Heart left ventricle (tissue), 16 donors: ENCODE data around the gene NRIP2. TPM values are rescaled to one million over a fixed set of nuclear protein-coding genes. Genes with fewer than 3 reads are reported as not detected.

ENCODE experiments used
- ATAC-seq, 4 donors: fragments of 200-7000 bp; cut with Tn5 transposase; one replicate each; pipeline ENCODE4 v1.9.1; 2020 to 2022; ENCODE audit warnings: moderate library complexity in 4 of 4, mild to moderate bottlenecking in 3 of 4, moderate number of reproducible peaks in 1 of 4
- DNase-seq, 5 donors: peaks; one replicate each; pipeline ENCODE4 v3.0.0-alpha.2; 2020
- H3K27ac ChIP-seq, 12 donors: fragments of 200-600 bp; sonication (generic) in 4 of 12; one replicate each; pipeline versions ENCODE4 v1.5.0 to v1.8.0; 2016 to 2022; ENCODE audit warnings: mild to moderate bottlenecking in 2 of 12
- H3K27me3 ChIP-seq, 9 donors: fragments of 200-600 bp; sonication (generic) in 2 of 9; one replicate each; pipeline versions ENCODE4 v1.5.1 to v1.8.0; 2016 to 2022; ENCODE audit warnings: mild to moderate bottlenecking in 3 of 9
- H3K36me3 ChIP-seq, 9 donors: fragments of 200-600 bp; sonication (generic) in 2 of 9; one replicate each; pipeline versions ENCODE4 v1.5.0 to v1.8.0; 2018 to 2022; ENCODE audit warnings: mild to moderate bottlenecking in 2 of 9
- H3K4me1 ChIP-seq, 12 donors: fragments of 200-600 bp; sonication (generic) in 4 of 12; one replicate each; pipeline versions ENCODE4 v1.5.0 to v1.8.0; 2016 to 2022; ENCODE audit warnings: mild to moderate bottlenecking in 3 of 12
- H3K4me3 ChIP-seq, 12 donors: fragments of 200-600 bp; sonication (generic) in 4 of 12; one replicate each; pipeline versions ENCODE4 v1.5.0 to v1.8.0; 2017 to 2022; ENCODE audit warnings: mild to moderate bottlenecking in 9 of 12, moderate library complexity in 4 of 12
- H3K9me3 ChIP-seq, 12 donors: fragments of 200-600 bp; sonication (generic) in 4 of 12; one replicate each; pipeline versions ENCODE4 v1.5.0 to v1.8.0; 2016 to 2022; ENCODE audit warnings: mild to moderate bottlenecking in 1 of 12
- POLR2A ChIP-seq, 2 donors: fragments of 450-650 bp; IDR thresholded peaks; one replicate each; pipeline ENCODE4 v1.6.1; 2017; ENCODE audit warnings: antibody characterized with exemption in 2 of 2, mild to moderate bottlenecking in 2 of 2, moderate library complexity in 2 of 2
- WGBS, 4 donors: extraction: QIAGEN DNeasy Blood & Tissue Kit in 2 of 4; methylation state at CpG; one replicate each; pipeline versions ENCODE4 v1.1.5 to v1.1.7; 2013 to 2018; 5-methylcytosine and 5-hydroxymethylcytosine counted together
- intact Hi-C, 10 donors: fragments of 100-400 bp; cut with DNase I; formaldehyde crosslinking; loops; one replicate each; pipeline versions ENCODE4 v1.11.1 to v1.14.2; 2022
- polyA plus RNA-seq, 2 donors: library from polyadenylated mRNA; stranded (reverse); fragments of 200-250 nt; gene quantifications; one replicate each; pipeline ENCODE4 v1.2.3, GENCODE V29; 2013
- total RNA-seq, 9 donors: library from RNA; depleted of rRNA in 2 of 9; stranded (reverse); fragments of >200 nt in 2 of 9; fragmentation: NEBNext Ultra II Directional in 3 of 9; extraction: Animal tissue kit (Norgen Biotek cat#: 25700) in 3 of 9; gene quantifications; one replicate each; pipeline versions ENCODE4 v1.1.0 to v1.2.4, GENCODE V29; 2016 to 2023
- TF ChIP-seq, protein P1 (sequence below), 12 donors: fragments of 200-600 bp; sonication (generic) in 4 of 12; IDR thresholded peaks; one replicate each; pipeline versions ENCODE4 v1.5.0 to v1.8.0; 2018 to 2022; ENCODE audit warnings: antibody characterized with exemption in 12 of 12, mild to moderate bottlenecking in 5 of 12
- donor health status: ischemic (EF 13 %, LVEDD 7.1; RV severe dilation, severe dysfunction).
- donor health status: healthy with polysubstance abuse.
- donor health status: DM: no; HTN: yes; CAD: no.
- donor health status: DM: no; HTN: no; CAD: no.
- donor health status: ischemic (EF 25% LVEDD 6.9; RV normal size, moderate dysfunction).
- donor health status: ischemic (EF 25% LVEDD 5.7; RV mildly dilated, moderate dysfunction).
- donor health status: healthy.
- donor health status: DM: yes; HTN: yes; CAD: no.
- donor health status: ischemic (EF 35%, LVEDD 5.7; RV mildly dilated, moderate dysfunction).
- donor health status: nonischemic (EF 11% LVEDD 7.7; RV severe dilation, severe dysfunction).
- donor health status: DM: yes; HTN: yes; CAD: no.
- donor health status: PGD.
- donor health status: ischemic (EF 29% LVEDD 5.4; RV normal size, mild dysfunction).
- donor health status: nonischemic (EF 23%, LVEDD 6.1; RV moderate dilation, normal function).

The NRIP2 gene
- total and polyA plus RNA-seq, 11 donors: 1.9 to 3.1 (median 2.1) TPM

DNA sequence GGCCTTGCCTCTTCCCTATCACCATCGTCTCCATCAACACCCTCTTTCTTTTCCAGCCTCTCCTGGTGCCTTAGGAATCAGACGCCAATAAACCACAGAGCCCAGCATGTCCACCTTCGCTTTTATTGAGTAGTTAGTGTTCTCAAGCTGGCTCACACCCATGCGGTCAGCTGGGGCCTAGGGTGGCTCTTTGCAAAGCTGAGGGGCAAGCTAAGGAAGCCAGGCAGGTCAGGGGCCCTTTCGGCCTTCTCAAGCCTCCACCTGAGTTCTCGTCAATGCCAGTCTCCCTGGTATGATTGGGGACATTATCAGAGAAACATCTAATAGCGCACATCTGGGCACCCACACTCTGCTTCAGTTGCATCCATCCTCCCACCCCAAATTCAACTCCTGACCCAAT is 22.7 kb upstream of the NRIP2 start:
- Histone ChIP-seq H3K9me3 (no peaks in the 10 kb centered on the region), H3K27ac (no peak overlapping the region), H3K27me3 (no peaks in the 10 kb centered on the region), H3K36me3 (peaks cover 0 to 20% (median 0%) of the 10 kb centered on the region in 9 donors), H3K4me1 (peaks cover 0 to 3% (median 0%) of the 10 kb centered on the region in 12 donors), H3K4me3 (no peak overlapping the region)
- WGBS, 4 donors: 95 to 96% (median 95%) methylated on average over 7 of the region's 7 CpGs
- intact Hi-C loops: loop anchor here in 9 of 10 donors (5.0 to 10.0 kb wide), 4 partner anchors 85 to 177 kb away; no protein-coding TSS in a partner anchor
- DNase-seq: no peak
- TF ChIP-seq, protein P1, sequence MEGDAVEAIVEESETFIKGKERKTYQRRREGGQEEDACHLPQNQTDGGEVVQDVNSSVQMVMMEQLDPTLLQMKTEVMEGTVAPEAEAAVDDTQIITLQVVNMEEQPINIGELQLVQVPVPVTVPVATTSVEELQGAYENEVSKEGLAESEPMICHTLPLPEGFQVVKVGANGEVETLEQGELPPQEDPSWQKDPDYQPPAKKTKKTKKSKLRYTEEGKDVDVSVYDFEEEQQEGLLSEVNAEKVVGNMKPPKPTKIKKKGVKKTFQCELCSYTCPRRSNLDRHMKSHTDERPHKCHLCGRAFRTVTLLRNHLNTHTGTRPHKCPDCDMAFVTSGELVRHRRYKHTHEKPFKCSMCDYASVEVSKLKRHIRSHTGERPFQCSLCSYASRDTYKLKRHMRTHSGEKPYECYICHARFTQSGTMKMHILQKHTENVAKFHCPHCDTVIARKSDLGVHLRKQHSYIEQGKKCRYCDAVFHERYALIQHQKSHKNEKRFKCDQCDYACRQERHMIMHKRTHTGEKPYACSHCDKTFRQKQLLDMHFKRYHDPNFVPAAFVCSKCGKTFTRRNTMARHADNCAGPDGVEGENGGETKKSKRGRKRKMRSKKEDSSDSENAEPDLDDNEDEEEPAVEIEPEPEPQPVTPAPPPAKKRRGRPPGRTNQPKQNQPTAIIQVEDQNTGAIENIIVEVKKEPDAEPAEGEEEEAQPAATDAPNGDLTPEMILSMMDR (IDR thresholded peaks at IDR 0.05): no peak
- TF ChIP-seq POLR2A (IDR thresholded peaks at IDR 0.05): no peak
- ATAC-seq: no peak

DNA sequence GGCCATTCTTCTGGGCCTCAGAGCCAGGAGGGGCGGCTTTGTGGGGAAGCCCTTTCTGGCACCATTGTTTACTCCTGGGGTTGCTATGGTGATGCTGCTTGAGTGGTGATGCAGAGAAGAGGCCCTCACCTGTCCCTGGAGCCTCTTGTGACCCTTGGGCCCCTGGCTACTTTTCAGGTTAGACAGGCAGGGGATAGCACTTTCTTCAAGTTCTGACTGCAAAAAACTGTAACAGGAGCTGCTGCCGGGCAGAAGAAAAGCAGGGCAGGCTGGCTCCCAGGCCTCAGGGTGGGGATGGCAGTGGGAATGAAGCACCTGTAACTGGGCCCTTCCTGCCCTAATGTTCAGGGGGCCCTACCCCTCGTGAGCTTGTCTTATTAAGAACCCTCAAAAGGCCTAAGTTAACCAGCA is 22.2 kb upstream of the NRIP2 start, which contains the start of gene TEX52:
Gene TEX52, minus strand, starts transcription at position 19 of the 411 bp plus-strand sequence. Its CDS starts 13 bp downstream, at position 6.
- Histone ChIP-seq H3K4me1 (peaks cover 0 to 3% (median 0%) of the 10 kb centered on the region in 12 donors), H3K4me3 (no peak within 1 kb of the TSS), H3K36me3 (peaks cover 0 to 20% (median 0%) of the 10 kb centered on the region in 9 donors), H3K27ac (no peak within 1 kb of the TSS), H3K9me3 (no peaks in the 10 kb centered on the region), H3K27me3 (no peaks in the 10 kb centered on the region)
- ATAC-seq (no peak), DNase-seq (no peak)
- WGBS, 4 donors: 82 to 100% (median 94%) methylated on average over 2 to 3 of the region's 3 CpGs
- intact Hi-C loops: loop anchor here in 9 of 10 donors (5.0 to 10.0 kb wide), 4 partner anchors 85 to 178 kb away; no protein-coding TSS in a partner anchor
- TF ChIP-seq POLR2A (IDR thresholded peaks at IDR 0.05): no peak
- TF ChIP-seq, protein P1 (IDR thresholded peaks at IDR 0.05): no peak

DNA sequence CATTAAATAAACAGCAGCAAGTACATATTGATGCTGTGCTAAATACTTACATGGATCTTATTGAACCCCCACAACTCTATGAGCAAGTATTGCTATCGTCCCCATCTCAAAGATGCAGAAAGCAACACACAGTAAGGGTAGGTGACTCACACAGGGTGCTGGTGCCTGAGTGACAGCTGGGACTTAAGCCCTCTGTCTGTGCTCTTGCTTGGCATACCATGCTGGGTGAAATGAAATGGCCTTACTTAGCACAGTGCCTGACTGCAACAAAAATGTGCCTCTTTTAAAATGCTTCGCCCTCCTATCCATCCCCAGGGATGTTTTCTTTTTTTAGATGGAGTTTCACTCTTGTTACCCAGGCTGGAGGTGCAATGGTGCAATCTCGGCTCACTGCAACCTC is 21.2 kb upstream of the NRIP2 start:
- no peak overlapping the region for H3K27ac ChIP-seq
- H3K9me3 ChIP-seq: no peaks in the 10 kb centered on the region
- ATAC-seq (no peak), DNase-seq (no peak)
- TF ChIP-seq POLR2A (IDR thresholded peaks at IDR 0.05): no peak
- TF ChIP-seq, protein P1 (IDR thresholded peaks at IDR 0.05): no peak
- no peaks in the 10 kb centered on the region for H3K27me3 ChIP-seq
- 87 to 94% (median 91%) methylated on average over 3 of the region's 3 CpGs for WGBS, 4 donors
- no peak overlapping the region for H3K4me3 ChIP-seq
- intact Hi-C loops: loop anchor here in 9 of 10 donors (5.0 to 10.0 kb wide), 4 partner anchors 86 to 179 kb away; no protein-coding TSS in a partner anchor
- H3K4me1 ChIP-seq: peaks cover 0 to 3% (median 0%) of the 10 kb centered on the region in 12 donors
- peaks cover 0 to 20% (median 0%) of the 10 kb centered on the region in 9 donors for H3K36me3 ChIP-seq

DNA sequence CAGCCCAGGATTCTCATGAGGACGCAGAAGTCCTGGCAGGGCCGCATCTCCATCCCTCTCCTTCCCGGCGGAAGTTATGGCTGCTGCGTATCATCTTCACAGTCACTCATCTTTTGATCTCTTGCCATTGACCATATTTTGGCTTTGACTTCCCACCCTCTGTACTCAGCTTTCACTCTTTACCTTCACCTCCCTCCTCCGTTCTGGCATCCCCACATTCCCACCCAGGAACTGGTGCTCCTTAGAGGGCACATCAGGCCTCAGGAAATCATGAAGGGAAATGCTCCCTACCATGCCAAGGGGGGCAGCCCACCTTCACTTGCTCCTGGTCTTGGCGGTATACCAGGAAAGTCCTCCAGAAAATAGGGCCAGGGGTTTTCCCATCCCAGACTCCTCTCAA is 20.7 kb upstream of the NRIP2 start:
- ATAC-seq: no peak
- peaks cover 0 to 3% (median 0%) of the 10 kb centered on the region in 12 donors for H3K4me1 ChIP-seq
- no peaks in the 10 kb centered on the region for H3K27me3 ChIP-seq
- no peaks in the 10 kb centered on the region for H3K9me3 ChIP-seq
- WGBS, 4 donors: 88 to 98% (median 95%) methylated on average over 7 of the region's 7 CpGs
- H3K36me3 ChIP-seq: peaks cover 0 to 20% (median 0%) of the 10 kb centered on the region in 9 donors
- H3K4me3 ChIP-seq: no peak overlapping the region
- TF ChIP-seq, protein P1 (IDR thresholded peaks at IDR 0.05): no peak
- TF ChIP-seq POLR2A (IDR thresholded peaks at IDR 0.05): no peak
- H3K27ac ChIP-seq: no peak overlapping the region
- DNase-seq: no peak
- intact Hi-C loops: loop anchor here in 9 of 10 donors (5.0 to 10.0 kb wide), 4 partner anchors 87 to 179 kb away; no protein-coding TSS in a partner anchor
